SK-N-MC (cell line): ENCODE results near the gene MAP4K2.

Experiments
- DNase-seq: peaks from one replicate; pipeline ENCODE4 v3.0.0-alpha.2; 2011; ENCODE audit warnings: low read depth, low spot score
- H3K27ac ChIP-seq: fragments of 200-600 bp; sonication (generic); 2 replicates; pipeline ENCODE4 v1.5.1; 2016; ENCODE audit warnings: mixed run types
- H3K36me3 ChIP-seq: fragments of 200-600 bp; sonication (generic); 2 replicates; pipeline ENCODE4 v1.6.1; 2017; ENCODE audit warnings: antibody characterized with exemption, low read length, mixed read lengths; ENCODE audit not compliant: insufficient read depth
- H3K4me3 ChIP-seq: fragments of 200-600 bp; sonication (generic); 2 replicates; pipeline ENCODE4 v1.5.1; 2016
- H3K9ac ChIP-seq: fragments of 200-600 bp; sonication (generic); 2 replicates; pipeline ENCODE4 v1.8.0; 2017; ENCODE audit warnings: mixed run types, mixed read lengths; ENCODE audit not compliant: insufficient read length
- H3K9me3 ChIP-seq: fragments of 200-600 bp; sonication (generic); 2 replicates; pipeline ENCODE4 v1.6.1; 2017; ENCODE audit warnings: low read depth, mild to moderate bottlenecking, antibody characterized with exemption, low read length, moderate library complexity, mixed read lengths
- EZH2 ChIP-seq: fragments of 200-600 bp; sonication (generic); IDR thresholded peaks from one replicate; pipeline ENCODE4 v1.6.1; 2017; ENCODE audit warnings: antibody characterized with exemption
- FOXP2 ChIP-seq: optimal IDR thresholded peaks from 2 replicates; pipeline ENCODE3; 2011; ENCODE audit warnings: mild to moderate bottlenecking, moderate library complexity; ENCODE audit not compliant: insufficient read depth; ENCODE audit errors: extremely low read length, control extremely low read depth
- POLR2AphosphoS5 ChIP-seq: IDR thresholded peaks from 2 replicates; pipeline ENCODE4 v1.6.1; 2012; ENCODE audit warnings: mild to moderate bottlenecking, low read depth, low read length, borderline replicate concordance

Gene MAP4K2

DNA sequence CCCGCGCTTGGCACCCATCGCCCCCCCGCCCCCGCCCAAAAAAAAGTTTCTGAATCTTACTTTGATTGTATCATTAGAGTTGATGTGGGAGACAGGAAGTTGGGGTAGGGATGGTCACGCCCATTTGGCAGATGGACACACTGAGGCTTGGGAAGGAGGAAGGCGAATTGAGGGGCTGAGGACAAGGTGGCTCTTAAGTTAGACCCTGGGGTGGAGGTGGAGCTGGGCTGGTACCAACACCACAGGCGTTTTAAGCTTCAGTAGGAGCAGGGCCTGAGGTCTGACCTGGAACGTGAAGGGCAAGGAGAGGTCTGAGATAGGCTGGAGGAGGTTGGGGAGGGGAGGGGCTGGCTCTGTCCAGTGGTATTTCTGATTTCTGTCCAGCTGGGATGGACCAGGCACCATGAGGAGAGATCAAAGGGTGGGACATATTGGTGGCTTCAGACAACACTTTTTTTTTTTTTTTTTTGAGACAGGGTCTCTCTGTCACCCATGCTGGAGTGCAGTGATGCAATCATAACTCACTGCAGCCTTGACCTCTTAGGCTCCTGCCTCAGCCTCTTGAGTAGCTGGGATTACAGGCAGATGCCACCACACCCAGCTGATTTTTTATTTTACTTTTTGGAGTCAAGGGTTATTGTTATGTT, 42.2 kb upstream of the MAP4K2 start:
- DNase-seq: no peak
- H3K27ac ChIP-seq: no peak overlapping the region
- H3K4me3 ChIP-seq: peak overlapping the region; percentile 82
- TF ChIP-seq FOXP2 (no peak), EZH2 (no peak), POLR2AphosphoS5 (no peak)
- no peaks in the 10 kb centered on the region for H3K9me3 ChIP-seq
- no peaks in the 10 kb centered on the region for H3K36me3 ChIP-seq
- no peak overlapping the region for H3K9ac ChIP-seq

DNA sequence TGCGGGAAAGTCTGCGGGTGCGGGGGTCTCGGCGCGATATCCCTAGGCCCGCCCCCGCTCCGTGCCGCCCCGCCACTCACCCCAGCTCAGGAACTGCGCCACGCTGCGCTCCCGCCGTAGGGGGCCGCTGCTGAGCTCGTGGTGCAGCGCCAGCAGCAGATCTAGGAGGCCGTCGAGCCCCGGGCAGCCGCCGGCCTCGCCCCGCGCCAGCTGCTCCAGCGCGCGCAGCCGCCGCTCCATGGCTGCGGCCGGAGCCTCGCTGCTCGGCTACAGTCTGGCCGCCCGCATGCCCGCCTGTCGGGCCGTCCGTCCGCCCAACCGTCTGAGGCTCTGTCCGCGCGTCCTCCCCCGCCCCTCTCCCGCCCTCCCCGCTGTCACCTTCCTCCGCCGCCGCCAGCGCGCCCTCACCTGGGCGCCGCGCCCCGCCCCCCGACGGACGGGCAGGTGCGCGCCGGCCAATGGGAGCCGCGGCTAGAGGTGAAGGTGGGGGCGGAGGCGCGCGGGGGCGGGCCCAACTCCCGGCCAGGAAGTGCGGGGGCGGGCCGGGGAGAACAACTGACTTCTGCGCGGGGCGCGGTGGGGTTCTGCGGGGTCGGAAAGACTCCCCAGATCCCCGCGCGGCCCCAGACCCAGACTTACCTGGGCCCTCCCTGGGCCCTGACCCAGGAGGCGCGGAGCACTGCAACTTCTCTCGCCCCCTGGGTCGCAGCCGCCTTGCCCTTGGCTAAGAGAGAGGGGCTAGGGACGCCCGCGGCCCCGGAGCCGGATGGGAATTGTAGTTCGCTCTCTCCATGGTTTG, 41.5 kb upstream of the MAP4K2 start, which contains the start of gene CDC42BPG:
TSS of gene CDC42BPG (minus strand) at position 324 of the 799 bp plus-strand sequence. CDS start at position 240, 84 bp downstream.
- Histone ChIP-seq H3K4me3 (peak within 1 kb of the TSS; percentile 82), H3K27ac (no peak within 1 kb of the TSS), H3K9me3 (no peaks in the 10 kb centered on the region), H3K36me3 (no peaks in the 10 kb centered on the region), H3K9ac (peak within 1 kb of the TSS; percentile 5)
- TF ChIP-seq POLR2AphosphoS5 (no peak; the same call in 1 of the 2 replicates), FOXP2 (no peak), EZH2 (no peak)
- no peak for DNase-seq

GRCh38 chr11:64843686-64844329, 40.8 kb upstream of the MAP4K2 start:
- H3K4me3 ChIP-seq: peak overlapping the region; percentile 82
- DNase-seq: no peak
- H3K36me3 ChIP-seq: no peaks in the 10 kb centered on the region
- TF ChIP-seq POLR2AphosphoS5 (no peak), FOXP2 (no peak), EZH2 (no peak)
- H3K27ac ChIP-seq: no peak overlapping the region
- H3K9ac ChIP-seq: no peak overlapping the region
- H3K9me3 ChIP-seq: no peaks in the 10 kb centered on the region

GRCh38 chr11:64842851-64843685, 40.1 kb upstream of the MAP4K2 start:
- Histone ChIP-seq H3K36me3 (no peaks in the 10 kb centered on the region), H3K9me3 (no peaks in the 10 kb centered on the region), H3K4me3 (no peak overlapping the region), H3K9ac (no peak overlapping the region), H3K27ac (no peak overlapping the region)
- TF ChIP-seq POLR2AphosphoS5 (no peak), FOXP2 (no peak), EZH2 (no peak)
- DNase-seq: no peak

DNA sequence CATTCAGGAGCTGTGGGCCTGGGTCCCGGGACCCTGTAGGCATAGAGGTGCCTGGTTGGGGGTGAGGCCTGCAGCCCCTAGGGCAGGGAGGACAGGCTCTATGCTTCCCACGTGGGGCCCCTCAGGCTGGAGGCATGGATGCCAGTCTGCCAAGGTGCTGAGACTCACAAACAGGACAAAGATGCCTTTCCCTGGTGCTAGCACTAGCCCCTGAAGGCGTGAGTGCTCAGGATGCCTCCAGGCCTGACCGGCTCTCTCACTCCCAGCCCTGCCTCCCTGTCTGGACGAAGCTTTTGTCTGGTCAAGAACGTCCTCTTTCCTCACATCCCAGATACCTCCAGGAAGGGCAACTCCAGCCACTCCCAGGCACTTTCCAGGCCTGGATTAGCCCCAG, 39.3 kb upstream of the MAP4K2 start:
- Histone ChIP-seq H3K27ac (no peak overlapping the region), H3K9ac (no peak overlapping the region), H3K36me3 (no peaks in the 10 kb centered on the region), H3K9me3 (no peaks in the 10 kb centered on the region), H3K4me3 (no peak overlapping the region)
- DNase-seq: no peak
- TF ChIP-seq POLR2AphosphoS5 (no peak), FOXP2 (no peak), EZH2 (no peak)

GRCh38 chr11:64841592-64842365, 38.8 kb upstream of the MAP4K2 start:
- no peak for DNase-seq
- H3K9ac ChIP-seq: no peak overlapping the region
- H3K36me3 ChIP-seq: no peaks in the 10 kb centered on the region
- TF ChIP-seq POLR2AphosphoS5 (no peak), FOXP2 (no peak), EZH2 (no peak)
- H3K27ac ChIP-seq: no peak overlapping the region
- no peaks in the 10 kb centered on the region for H3K9me3 ChIP-seq
- no peak overlapping the region for H3K4me3 ChIP-seq
